ENCODE measurements around the gene RHOBTB3. TPM values are rescaled to one million over a fixed set of nuclear protein-coding genes. Genes with fewer than 3 reads are reported as not detected.
A peak's percentile ranks its signal among the peaks of the same experiment; 100 is the strongest.

RHOBTB3 gene
- total and polyA plus RNA-seq, 10 of the 15 experiments (the other 5 are each of a cell fraction or from before 2014, with no cell fraction given): 3.6 to 42.8 (median 8.4) TPM

- no TSS peak for BruUV-seq (replicated peaks)
- POLR2A ChIA-PET: no interaction called here
- CTCF ChIA-PET: interaction anchor here (1.2 kb wide), 1 partner anchor 17 kb away, joined by 3 read pairs; no protein-coding TSS in a partner anchor
Observed at GRCh38 chr5:95799191-95799835, 68.2 kb downstream of the RHOBTB3 start.

GRCh38 chr5:95800553-95800952, 69.4 kb downstream of the RHOBTB3 start:
- CTCF ChIA-PET: no interaction called here
- no peak for TF ChIP-seq CBX3 (IDR thresholded peaks at IDR 0.05; ENCODE audit: borderline replicate concordance, low read depth)
- no peak for TF ChIP-seq ZBTB11 (CRISPR knock-in tag; IDR thresholded peaks at IDR 0.05)
- no peak for TF ChIP-seq MXI1 (IDR thresholded peaks at IDR 0.05; ENCODE audit: low read depth, low read length)
- no peak for TF ChIP-seq HCFC1 (IDR thresholded peaks at IDR 0.05; ENCODE audit: low read length)
- TF ChIP-seq IKZF2 (IDR thresholded peaks at IDR 0.05): no peak
- TF ChIP-seq NR2C1 (IDR thresholded peaks at IDR 0.05): no peak
- TF ChIP-seq ATF7 (IDR thresholded peaks at IDR 0.05; ENCODE audit: low read depth): no peak
- TF ChIP-seq BMI1 (IDR thresholded peaks at IDR 0.05; ENCODE audit: borderline replicate concordance): no peak
- no peak for TF ChIP-seq ZNF384 (IDR thresholded peaks at IDR 0.05; ENCODE audit: borderline replicate concordance, low read depth, low read length)

More at GRCh38 chr5:95799191-95799835, 68.2 kb downstream of the RHOBTB3 start:
- TF ChIP-seq HSF1 (IDR thresholded peaks at IDR 0.05; ENCODE audit: low read depth, low read length): no peak
- peak; percentile 17; the same call in 1 of the 2 replicates for TF ChIP-seq MTA2 (IDR thresholded peaks at IDR 0.05; ENCODE audit: low read depth)
- Histone ChIP-seq H3K79me2 (ENCODE audit: control insufficient read depth, insufficient read depth, low read length) (no peaks in the 10 kb centered on the region), H3K4me3 (no peak overlapping the region), H3K9ac (ENCODE audit: control insufficient read depth, insufficient read depth, low read length) (no peak overlapping the region), H3K4me1 (ENCODE audit: control insufficient read depth, insufficient read depth, low read length) (no peaks in the 10 kb centered on the region), H2AFZ (ENCODE audit: control insufficient read depth, low read depth, low read length) (no peak overlapping the region), H4K20me1 (ENCODE audit: control insufficient read depth, insufficient read depth) (no peaks in the 10 kb centered on the region), H3K27ac (ENCODE audit: control insufficient read depth, insufficient read depth) (no peak overlapping the region), H3K9me3 (replicated peaks; ENCODE audit: control insufficient read depth, insufficient read depth, low read length) (no peaks in the 10 kb centered on the region; the same call in 2 of the 3 replicates), H3K4me2 (ENCODE audit: control insufficient read depth, insufficient read depth) (no peak overlapping the region), H3K27me3 (replicated peaks in 1 of 2; ENCODE audit: control insufficient read depth in 2 of 2, insufficient read depth in 2 of 2, low read length in 1 of 2) (no peaks in the 10 kb centered on the region), H3K36me3 (ENCODE audit: control insufficient read depth in 2 of 2, insufficient read depth in 2 of 2, low read length in 1 of 2) (no peaks in the 10 kb centered on the region)
- FAIRE-seq (no peak), ATAC-seq (peak; percentile 40), DNase-seq (ENCODE audit: low read depth, low spot score) (no peak)
- intact Hi-C loops (cut with micrococcal nuclease; ENCODE audit: unreplicated experiment): no loop called here
- 92% methylated on average over 4 of the region's 4 CpGs for WGBS (ENCODE audit: insufficient coverage, insufficient replicate concordance, low lambda C conversion rate, missing lambda C conversion rate)
- ChIA-PET SMC1A (ENCODE audit: uncharacterized antibody, unreplicated experiment) (interaction anchor here (1.1 to 4.9 kb wide), 3 partner anchors 9 to 18 kb away, joined by 3 to 26 read pairs (median 15); no protein-coding TSS in a partner anchor), RAD21 (ENCODE audit: unreplicated experiment) (interaction anchor here (0.9 to 1.0 kb wide), 2 partner anchors 9 to 18 kb away, joined by 3 to 5 read pairs; no protein-coding TSS in a partner anchor)
- in situ Hi-C loops (cut with MboI): no loop called here

More at GRCh38 chr5:95800553-95800952, 69.4 kb downstream of the RHOBTB3 start:
- H3K27ac ChIP-seq (ENCODE audit: control insufficient read depth, insufficient read depth): no peak overlapping the region
- H3K27me3 ChIP-seq (replicated peaks in 1 of 2; ENCODE audit: control insufficient read depth in 2 of 2, insufficient read depth in 2 of 2, low read length in 1 of 2): no peaks in the 10 kb centered on the region
- ATAC-seq: no peak
- no peaks in the 10 kb centered on the region for H3K36me3 ChIP-seq (ENCODE audit: control insufficient read depth in 2 of 2, insufficient read depth in 2 of 2, low read length in 1 of 2)
- H3K4me1 ChIP-seq (ENCODE audit: control insufficient read depth, insufficient read depth, low read length): no peaks in the 10 kb centered on the region
- WGBS (ENCODE audit: insufficient coverage, insufficient replicate concordance, low lambda C conversion rate, missing lambda C conversion rate): 94% methylated on average over 3 of the region's 3 CpGs
- ChIA-PET SMC1A (ENCODE audit: uncharacterized antibody, unreplicated experiment) (interaction anchor here (4.4 kb wide), 1 partner anchor 19 kb away, joined by 15 read pairs; no protein-coding TSS in a partner anchor), RAD21 (ENCODE audit: unreplicated experiment) (interaction anchor here (1.0 kb wide), 1 partner anchor 8 kb away, joined by 3 read pairs; no protein-coding TSS in a partner anchor), POLR2A (no interaction called here)
- H4K20me1 ChIP-seq (ENCODE audit: control insufficient read depth, insufficient read depth): no peaks in the 10 kb centered on the region
- H3K79me2 ChIP-seq (ENCODE audit: control insufficient read depth, insufficient read depth, low read length): no peaks in the 10 kb centered on the region
- in situ Hi-C loops (cut with MboI) (no loop called here), intact Hi-C loops (cut with micrococcal nuclease; ENCODE audit: unreplicated experiment) (no loop called here)
- H3K9ac ChIP-seq (ENCODE audit: control insufficient read depth, insufficient read depth, low read length): no peak overlapping the region
- no peak for FAIRE-seq
- no peak for DNase-seq (ENCODE audit: low read depth, low spot score)
- no TSS peak for BruUV-seq (replicated peaks)
- H2AFZ ChIP-seq (ENCODE audit: control insufficient read depth, low read depth, low read length): no peak overlapping the region
- H3K4me2 ChIP-seq (ENCODE audit: control insufficient read depth, insufficient read depth): no peak overlapping the region
- H3K9me3 ChIP-seq (replicated peaks; ENCODE audit: control insufficient read depth, insufficient read depth, low read length): no peaks in the 10 kb centered on the region; the same call in 1 of the 3 replicates
- H3K4me3 ChIP-seq: no peak overlapping the region
